Fibroblast of mammary gland (primary cell): ENCODE measurements around the gene PDLIM7.
"Not testable (repeated sequence)": the region's sequence is repeated elsewhere in the genome, so short reads cannot be mapped to it uniquely, and the experiment has no call there.

Source experiments
- DNase-seq: peaks from one replicate; pipeline ENCODE4 v3.0.0-alpha.2; 2010; ENCODE audit warnings: low read depth
- H3K4me3 ChIP-seq: 2 replicates; pipeline ENCODE4 v1.5.1; 2011; ENCODE audit warnings: low read depth, mild to moderate bottlenecking, low read length, moderate library complexity; ENCODE audit not compliant: control insufficient read depth
- TF ChIP-seq, protein P1 (sequence below): conservative IDR thresholded peaks from 2 replicates; pipeline ENCODE4 v1.5.1; 2011; ENCODE audit warnings: low read depth, low read length, inconsistent platforms; ENCODE audit not compliant: control insufficient read depth, insufficient read depth

PDLIM7 gene

GRCh38 chr5:177490992-177491391, 6.4 kb downstream of the PDLIM7 start:
- TF ChIP-seq, protein P1, sequence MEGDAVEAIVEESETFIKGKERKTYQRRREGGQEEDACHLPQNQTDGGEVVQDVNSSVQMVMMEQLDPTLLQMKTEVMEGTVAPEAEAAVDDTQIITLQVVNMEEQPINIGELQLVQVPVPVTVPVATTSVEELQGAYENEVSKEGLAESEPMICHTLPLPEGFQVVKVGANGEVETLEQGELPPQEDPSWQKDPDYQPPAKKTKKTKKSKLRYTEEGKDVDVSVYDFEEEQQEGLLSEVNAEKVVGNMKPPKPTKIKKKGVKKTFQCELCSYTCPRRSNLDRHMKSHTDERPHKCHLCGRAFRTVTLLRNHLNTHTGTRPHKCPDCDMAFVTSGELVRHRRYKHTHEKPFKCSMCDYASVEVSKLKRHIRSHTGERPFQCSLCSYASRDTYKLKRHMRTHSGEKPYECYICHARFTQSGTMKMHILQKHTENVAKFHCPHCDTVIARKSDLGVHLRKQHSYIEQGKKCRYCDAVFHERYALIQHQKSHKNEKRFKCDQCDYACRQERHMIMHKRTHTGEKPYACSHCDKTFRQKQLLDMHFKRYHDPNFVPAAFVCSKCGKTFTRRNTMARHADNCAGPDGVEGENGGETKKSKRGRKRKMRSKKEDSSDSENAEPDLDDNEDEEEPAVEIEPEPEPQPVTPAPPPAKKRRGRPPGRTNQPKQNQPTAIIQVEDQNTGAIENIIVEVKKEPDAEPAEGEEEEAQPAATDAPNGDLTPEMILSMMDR, result no peak
- DNase-seq, result no peak
- no peak overlapping the region for H3K4me3 ChIP-seq

DNA sequence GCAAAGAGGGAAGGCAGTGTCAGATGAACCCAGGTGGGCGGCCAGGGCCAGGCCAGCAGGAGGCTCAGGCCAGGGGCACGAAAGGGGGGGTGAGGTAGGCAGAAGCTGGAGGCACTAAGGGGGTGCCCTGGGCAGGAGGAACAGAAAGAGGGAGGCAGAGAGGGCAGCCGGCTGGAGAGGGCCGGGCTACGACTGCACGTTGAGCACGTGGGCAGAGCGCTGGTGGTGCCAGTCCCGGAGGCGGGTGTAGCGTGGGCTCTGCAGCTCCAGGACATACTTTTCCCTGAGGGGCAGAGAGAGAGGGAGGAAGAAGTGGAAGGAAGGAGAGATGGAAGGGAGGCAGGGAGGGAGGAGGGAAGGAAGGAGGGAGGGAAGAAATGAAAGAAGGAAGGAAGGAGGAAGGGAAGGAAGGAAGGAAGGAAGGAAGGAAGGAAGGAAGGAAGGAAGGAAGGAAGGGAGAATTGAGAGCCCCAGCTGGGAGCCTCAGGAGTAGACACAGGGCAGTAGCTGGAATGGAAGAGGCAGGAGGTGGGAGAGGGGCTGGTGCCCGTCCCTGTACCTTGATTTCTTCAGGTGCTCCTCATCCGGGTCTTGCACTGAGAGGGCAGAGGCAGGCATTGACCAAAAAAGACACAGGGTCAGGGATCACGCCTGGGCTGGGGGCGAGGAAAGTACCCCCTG, 7.0 kb downstream of the PDLIM7 start:
- DNase-seq, result no peak
- no peak overlapping the region for H3K4me3 ChIP-seq
- TF ChIP-seq, protein P1, result no peak

DNA sequence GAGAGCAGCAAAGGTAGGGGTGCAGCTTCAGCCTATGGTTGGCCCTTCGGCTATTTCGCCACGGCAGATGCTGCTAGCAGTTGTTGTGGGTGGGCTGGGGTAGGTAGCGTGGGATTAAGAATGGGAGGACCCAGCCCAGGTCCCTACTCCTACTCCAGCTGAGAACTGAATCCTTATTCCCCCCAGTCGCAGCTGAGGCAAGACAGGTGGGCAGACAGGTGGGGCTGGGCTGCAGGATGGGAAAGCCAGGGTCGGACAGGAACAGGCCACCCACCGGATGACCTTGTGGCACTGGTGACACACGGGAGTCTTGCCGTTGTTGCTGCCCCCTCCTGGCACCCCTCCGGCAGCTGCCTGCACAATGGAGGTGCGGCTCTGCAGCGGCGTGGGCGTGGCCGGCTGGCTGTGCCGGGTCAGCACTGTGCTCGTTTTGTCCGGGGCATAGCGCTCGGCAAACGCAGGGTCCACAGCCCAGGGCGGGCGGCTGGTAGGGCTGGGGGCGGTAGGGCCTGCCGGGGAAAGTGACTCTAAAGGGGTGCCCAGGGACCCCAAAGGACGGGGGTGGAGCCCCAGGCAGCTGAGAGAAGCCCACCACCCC, 8.2 kb downstream of the PDLIM7 start:
- TF ChIP-seq, protein P1, result no peak
- H3K4me3 ChIP-seq, result no peak overlapping the region
- DNase-seq, result no peak

DNA sequence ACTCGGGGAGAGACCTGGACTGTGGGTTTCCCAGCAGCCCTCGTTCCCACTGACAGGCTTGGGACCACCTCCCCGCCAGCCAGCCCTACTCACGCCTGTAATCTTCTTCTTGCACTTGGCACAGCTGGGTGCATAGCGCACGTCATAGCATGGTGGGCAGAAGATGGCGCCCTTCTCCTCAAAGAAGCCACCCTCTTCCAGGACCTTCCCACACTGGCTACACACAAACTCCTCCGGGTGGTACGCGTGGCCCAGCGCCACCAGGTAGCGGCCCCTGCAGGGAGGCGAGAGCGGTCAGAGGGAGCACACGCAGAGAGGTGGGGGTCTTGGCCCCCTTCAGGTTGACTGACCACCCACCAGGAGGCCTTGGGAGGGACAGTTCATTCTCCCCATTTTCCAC, 9.4 kb downstream of the PDLIM7 start:
- TF ChIP-seq, protein P1, result no peak
- no peak for DNase-seq

DNA sequence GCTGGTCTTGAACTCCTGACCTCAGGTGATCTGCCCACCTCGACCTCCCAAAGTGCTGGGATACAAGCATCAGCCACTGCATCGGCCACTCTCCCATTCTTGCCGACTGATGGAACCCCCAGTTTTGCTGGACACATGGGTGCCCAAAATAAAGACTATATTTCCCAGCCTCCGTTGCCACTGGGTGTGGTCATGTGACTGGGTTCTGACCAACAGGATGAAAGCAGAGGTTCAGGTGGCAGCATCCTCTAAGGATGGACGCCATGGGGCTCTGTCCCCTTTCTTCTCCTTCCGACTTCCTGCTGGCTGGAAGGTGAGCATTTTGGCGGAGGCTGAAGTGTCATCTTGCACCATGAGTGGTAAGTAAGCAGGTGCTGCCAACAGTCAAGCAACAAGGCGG, 10.3 kb downstream of the PDLIM7 start:
- TF ChIP-seq, protein P1, result no peak
- no peak overlapping the region for H3K4me3 ChIP-seq
- no peak for DNase-seq

More for the DNA sequence above, 9.4 kb downstream of the PDLIM7 start:
- H3K4me3 ChIP-seq, result no peak overlapping the region

DNA sequence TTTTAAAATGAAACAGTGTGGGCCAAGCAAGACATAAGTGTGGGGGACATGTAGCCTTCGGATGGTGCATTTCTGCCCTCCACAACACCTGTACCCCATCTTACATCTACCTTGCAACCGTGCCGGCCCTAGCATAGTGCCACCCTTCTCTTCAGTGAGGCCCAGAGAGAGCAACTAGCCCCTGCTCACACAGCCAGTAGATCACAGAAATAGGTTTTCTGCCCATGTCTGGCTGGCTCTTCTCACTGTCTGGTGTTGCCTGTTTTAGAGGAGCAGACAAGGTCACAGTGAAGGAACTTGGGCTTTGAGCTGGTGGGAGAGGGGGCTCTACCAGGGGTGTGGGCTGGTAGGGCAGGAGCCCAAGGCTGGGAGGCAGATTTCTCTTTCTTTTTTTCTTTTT, 11.1 kb downstream of the PDLIM7 start:
- TF ChIP-seq, protein P1, result no peak
- H3K4me3 ChIP-seq, result no peak overlapping the region
- no peak for DNase-seq

- DNase-seq, H3K4me3 ChIP-seq: not testable (repeated sequence)
Observed at GRCh38 chr5:177485753-177486152, 11.7 kb downstream of the PDLIM7 start.
